Body of pancreas (tissue), 4 donors: ENCODE results near the gene YBEY.
"Not testable (repeated sequence)": the region's sequence is repeated elsewhere in the genome, so short reads cannot be mapped to it uniquely, and the experiment has no call there.

Experiments
- CTCF ChIP-seq, 7 experiments: fragments of 450-650 bp in 4 of 7; fragments of 200-600 bp in 3 of 7; sonication (generic) in 3 of 7; IDR thresholded peaks; one replicate each; pipeline ENCODE4 v1.5.1; 2016 to 2019; ENCODE audit warnings: antibody characterized with exemption in 7 of 7
- POLR2A ChIP-seq, 3 donors: fragments of 450-650 bp; IDR thresholded peaks; one replicate each; pipeline ENCODE4 v1.6.1; 2016; ENCODE audit warnings: antibody characterized with exemption in 3 of 3, mild to moderate bottlenecking in 2 of 3

- TF ChIP-seq CTCF, POLR2A (IDR thresholded peaks at IDR 0.05): not testable (repeated sequence)
Measured at GRCh38 chr21:46241577-46241976, 44.6 kb upstream of the YBEY start.
